Measurements from ENCODE around the gene PPP4R2. TPM values are rescaled to one million over a fixed set of nuclear protein-coding genes. Genes with fewer than 3 reads are reported as not detected.

PPP4R2 gene
- total RNA-seq, 1 donor from 2014 or later, result 143 TPM

- H3F3A ChIP-seq (ENCODE audit: low read depth), result no peaks in the 10 kb centered on the region
- Mint-ChIP-seq H3K9me3 (peaks cover 5% of the 10 kb centered on the region), H3K27ac (no peak overlapping the region), H3K36me3 (no peaks in the 10 kb centered on the region), H3K27me3 (ENCODE audit: insufficient read depth, low read depth) (no peaks in the 10 kb centered on the region), H3K4me1 (peaks cover 7% of the 10 kb centered on the region), H3K4me3 (no peak overlapping the region)
- no peak overlapping the region for H3K9ac ChIP-seq
- TF ChIP-seq EZH2phosphoT487 (IDR thresholded peaks at IDR 0.05) (no peak), CTCF (IDR thresholded peaks at IDR 0.05) (no peak)
- no peaks in the 10 kb centered on the region for H3K27me3 ChIP-seq
- DNase-seq (ENCODE audit: low spot score), result no peak
- no peak overlapping the region for H3K4me3 ChIP-seq
- H3K79me2 ChIP-seq (ENCODE audit: low read depth), result no peaks in the 10 kb centered on the region
- H3K9me3 ChIP-seq (ENCODE audit: low read depth), result no peaks in the 10 kb centered on the region
- no peak overlapping the region for H3K4me2 ChIP-seq
- peaks cover 7% of the 10 kb centered on the region for H3K4me1 ChIP-seq
- H2AFZ ChIP-seq (replicated peaks), result no peak overlapping the region
- no peak overlapping the region for H3K27ac ChIP-seq
- no peaks in the 10 kb centered on the region for H3K36me3 ChIP-seq
- H4K20me1 ChIP-seq (ENCODE audit: low read depth), result no peaks in the 10 kb centered on the region
These were observed 23.9 kb upstream of the PPP4R2 start for GRCh38 chr3:72972706-72973030.

- Histone ChIP-seq H3K9me3 (ENCODE audit: low read depth) (no peaks in the 10 kb centered on the region), H4K20me1 (ENCODE audit: low read depth) (no peaks in the 10 kb centered on the region), H3K4me3 (no peak overlapping the region), H3K9ac (no peak overlapping the region), H3K36me3 (no peaks in the 10 kb centered on the region), H2AFZ (replicated peaks) (peak overlapping the region; percentile 6), H3K27me3 (no peaks in the 10 kb centered on the region), H3K27ac (no peak overlapping the region), H3K4me1 (peaks cover 7% of the 10 kb centered on the region), H3K4me2 (no peak overlapping the region), H3K79me2 (ENCODE audit: low read depth) (no peaks in the 10 kb centered on the region), H3F3A (ENCODE audit: low read depth) (no peaks in the 10 kb centered on the region)
- DNase-seq (ENCODE audit: low spot score), result no peak
- Mint-ChIP-seq H3K27ac (no peak overlapping the region), H3K9me3 (peaks cover 5% of the 10 kb centered on the region), H3K36me3 (no peaks in the 10 kb centered on the region), H3K27me3 (ENCODE audit: insufficient read depth, low read depth) (no peaks in the 10 kb centered on the region), H3K4me3 (no peak overlapping the region), H3K4me1 (peaks cover 7% of the 10 kb centered on the region)
- TF ChIP-seq CTCF (IDR thresholded peaks at IDR 0.05) (no peak), EZH2 (IDR thresholded peaks at IDR 0.05) (no peak), EZH2phosphoT487 (IDR thresholded peaks at IDR 0.05) (no peak)
These were observed 23.4 kb upstream of the PPP4R2 start for GRCh38 chr3:72973031-72973723.

- H2AFZ ChIP-seq (replicated peaks), result no peak overlapping the region
- no peaks in the 10 kb centered on the region for H3K9me3 ChIP-seq (ENCODE audit: low read depth)
- H3K9ac ChIP-seq, result no peak overlapping the region
- Mint-ChIP-seq H3K4me1 (peaks cover 7% of the 10 kb centered on the region), H3K27ac (no peak overlapping the region), H3K4me3 (no peak overlapping the region), H3K36me3 (no peaks in the 10 kb centered on the region), H3K9me3 (peaks cover 5% of the 10 kb centered on the region), H3K27me3 (ENCODE audit: insufficient read depth, low read depth) (no peaks in the 10 kb centered on the region)
- no peak for DNase-seq (ENCODE audit: low spot score)
- no peaks in the 10 kb centered on the region for H3K27me3 ChIP-seq
- H3K4me1 ChIP-seq, result peaks cover 7% of the 10 kb centered on the region
- no peak overlapping the region for H3K27ac ChIP-seq
- no peaks in the 10 kb centered on the region for H3K36me3 ChIP-seq
- no peaks in the 10 kb centered on the region for H4K20me1 ChIP-seq (ENCODE audit: low read depth)
- H3K79me2 ChIP-seq (ENCODE audit: low read depth), result no peaks in the 10 kb centered on the region
- TF ChIP-seq EZH2 (IDR thresholded peaks at IDR 0.05) (no peak), CTCF (IDR thresholded peaks at IDR 0.05) (no peak), EZH2phosphoT487 (IDR thresholded peaks at IDR 0.05) (no peak)
- no peak overlapping the region for H3K4me2 ChIP-seq
- no peak overlapping the region for H3K4me3 ChIP-seq
- no peaks in the 10 kb centered on the region for H3F3A ChIP-seq (ENCODE audit: low read depth)
These were observed 22.8 kb upstream of the PPP4R2 start for GRCh38 chr3:72973786-72974185.
